HG03108 (cell line): ENCODE data around the gene BMP2K.
A peak's percentile ranks its signal among the peaks of the same experiment; 100 is the strongest.
"Not testable (repeated sequence)": the region's sequence is repeated elsewhere in the genome, so short reads cannot be mapped to it uniquely, and the experiment has no call there.

Source experiments
- ATAC-seq: cut with Tn5 transposase; IDR thresholded peaks from one replicate; pipeline ENCODE4 v1.9.1; 2021; ENCODE audit warnings: moderate library complexity; ENCODE audit not compliant: unreplicated experiment

Gene BMP2K

DNA sequence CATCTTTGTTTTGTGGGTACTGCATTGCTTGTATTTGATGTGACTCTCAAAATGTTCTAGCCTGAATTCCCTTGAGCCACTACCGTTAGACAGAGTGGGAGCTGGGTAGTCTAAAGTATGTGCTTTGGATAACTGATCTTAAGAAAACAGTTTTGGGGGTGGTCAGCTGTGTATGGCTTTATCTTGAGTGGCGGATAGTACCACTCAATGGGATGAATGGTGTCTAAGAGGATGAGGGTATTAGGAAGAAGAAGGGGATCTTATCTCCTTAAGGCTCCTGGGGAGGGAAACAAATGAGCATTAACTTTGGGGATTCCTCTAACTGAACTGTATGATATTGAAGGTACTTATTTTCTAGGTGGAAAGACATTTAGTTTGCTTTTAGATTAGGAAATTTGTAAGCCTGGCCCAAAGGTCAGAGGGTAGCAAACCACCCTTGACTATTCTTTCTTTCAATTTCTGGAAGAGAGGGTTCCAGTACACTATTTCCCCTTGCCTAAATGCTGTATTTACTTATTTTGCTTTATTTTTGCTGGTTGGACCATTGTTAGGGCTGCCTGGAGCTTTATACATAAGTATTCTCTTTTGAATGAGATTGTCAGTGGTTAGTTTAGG, 11.3 kb downstream of the BMP2K start:
- ATAC-seq, result no peak

DNA sequence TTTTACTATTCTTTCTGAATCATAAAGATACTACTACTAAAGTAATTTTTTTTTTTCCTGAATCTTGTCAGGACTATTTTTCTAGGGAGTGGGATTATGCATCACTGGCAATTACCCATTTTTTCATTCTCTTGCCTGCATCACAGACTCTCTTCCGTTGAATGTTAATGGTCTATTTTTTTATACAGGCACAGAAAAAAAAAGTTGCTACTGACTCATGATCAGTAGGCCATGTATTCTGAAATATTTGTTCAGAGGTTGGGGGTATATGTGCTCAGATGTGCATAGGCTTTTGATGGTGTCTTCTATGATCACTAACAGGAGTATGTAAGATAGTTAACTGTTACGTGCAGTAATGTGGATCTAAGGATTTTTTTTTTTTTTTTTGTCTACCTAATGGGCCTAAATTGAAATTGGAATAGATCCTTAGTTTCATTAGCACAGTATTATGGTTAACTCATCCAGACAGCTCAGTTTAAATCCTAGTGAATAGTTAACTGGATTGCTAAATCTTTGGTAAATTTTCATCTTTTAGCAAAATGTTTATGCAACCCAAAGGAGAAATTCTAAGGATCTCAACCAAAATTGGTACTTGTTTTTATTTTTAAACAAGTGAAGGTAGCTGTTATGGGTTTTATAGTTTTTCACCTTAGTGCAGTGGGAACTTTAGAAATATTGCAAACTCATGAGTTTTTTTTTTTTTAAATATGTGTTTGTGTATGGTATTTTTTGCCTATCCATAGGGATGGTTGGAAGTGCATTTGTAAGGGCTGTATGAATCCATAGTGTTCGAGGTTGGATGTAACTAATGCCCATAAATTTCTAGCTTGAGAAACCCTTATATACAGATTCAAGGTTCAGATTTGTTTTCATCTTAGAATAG, 12.1 kb downstream of the BMP2K start:
- ATAC-seq, result no peak

DNA sequence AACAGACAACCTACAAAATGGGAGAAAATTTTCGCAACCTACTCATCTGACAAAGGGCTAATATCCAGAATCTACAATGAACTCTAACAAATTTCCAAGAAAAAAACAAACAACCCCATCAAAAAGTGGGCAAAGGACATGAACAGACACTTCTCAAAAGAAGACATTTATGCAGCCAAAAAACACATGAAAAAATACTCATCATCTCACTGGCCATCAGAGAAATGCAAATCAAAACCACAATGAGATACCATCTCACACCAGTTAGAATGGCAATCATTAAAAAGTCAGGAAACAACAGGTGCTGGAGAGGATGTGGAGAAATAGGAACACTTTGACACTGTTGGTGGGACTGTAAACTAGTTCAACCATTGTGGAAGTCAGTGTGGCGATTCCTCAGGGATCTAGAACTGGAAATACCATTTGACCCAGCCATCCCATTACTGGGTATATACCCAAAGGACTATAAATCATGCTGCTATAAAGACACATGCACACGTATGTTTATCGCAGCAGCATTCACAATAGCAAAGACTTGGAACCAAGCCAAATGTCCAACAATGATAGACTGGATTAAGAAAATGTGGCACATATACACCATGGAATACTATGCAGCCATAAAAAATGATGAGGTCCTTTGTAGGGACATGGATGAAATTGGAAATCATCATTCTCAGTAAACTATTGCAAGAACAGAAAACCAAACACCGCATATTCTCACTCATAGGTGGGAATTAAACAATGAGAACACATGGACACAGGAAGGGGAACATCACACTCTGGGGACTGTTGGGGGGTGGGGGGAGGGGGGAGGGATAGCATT, 19.7 kb downstream of the BMP2K start:
- not testable (repeated sequence) for ATAC-seq

DNA sequence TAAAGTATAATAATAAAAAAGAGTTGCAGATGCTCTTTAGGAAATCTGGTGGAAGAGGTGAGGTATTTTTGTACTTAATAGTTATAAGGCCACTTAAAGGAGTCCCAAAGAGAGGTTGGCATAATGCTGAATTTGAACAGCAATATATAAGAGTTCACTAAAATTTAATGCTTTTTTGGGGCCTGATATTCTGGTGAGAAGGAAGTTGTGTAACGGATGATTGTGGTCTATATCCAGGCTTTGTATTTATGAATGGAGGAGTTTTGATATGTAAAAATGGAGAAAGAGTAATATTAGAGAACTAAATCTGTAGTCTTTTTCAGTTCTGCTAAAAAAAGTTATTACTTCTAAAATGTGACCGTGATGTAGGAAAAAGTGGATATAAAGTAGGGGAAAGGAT, 20.4 kb downstream of the BMP2K start:
- ATAC-seq, result no peak

DNA sequence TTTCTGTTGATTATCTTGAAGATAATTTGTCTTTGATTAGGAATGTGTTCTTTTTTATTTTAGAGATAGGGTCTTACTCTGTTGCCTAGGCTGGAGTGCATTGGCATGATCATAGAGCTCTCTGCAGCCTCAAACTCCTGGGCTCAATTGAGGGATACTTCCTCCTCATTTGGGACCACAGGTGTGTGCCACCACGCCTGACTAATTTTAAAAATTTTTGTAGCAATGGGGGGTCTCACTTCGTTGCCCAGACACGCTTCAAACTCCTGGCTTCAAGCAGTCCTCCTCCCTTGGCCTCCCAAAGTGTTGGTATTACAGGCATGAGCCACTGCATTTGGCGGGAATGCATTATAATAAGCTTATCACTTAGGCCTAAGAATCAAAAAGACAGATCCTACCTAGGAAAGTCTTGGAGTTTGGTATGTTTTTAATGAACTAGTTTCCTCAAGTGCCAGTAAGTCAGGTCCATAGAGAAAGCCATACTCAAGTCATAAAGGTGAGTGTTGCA, 21.7 kb downstream of the BMP2K start:
- ATAC-seq, result no peak

DNA sequence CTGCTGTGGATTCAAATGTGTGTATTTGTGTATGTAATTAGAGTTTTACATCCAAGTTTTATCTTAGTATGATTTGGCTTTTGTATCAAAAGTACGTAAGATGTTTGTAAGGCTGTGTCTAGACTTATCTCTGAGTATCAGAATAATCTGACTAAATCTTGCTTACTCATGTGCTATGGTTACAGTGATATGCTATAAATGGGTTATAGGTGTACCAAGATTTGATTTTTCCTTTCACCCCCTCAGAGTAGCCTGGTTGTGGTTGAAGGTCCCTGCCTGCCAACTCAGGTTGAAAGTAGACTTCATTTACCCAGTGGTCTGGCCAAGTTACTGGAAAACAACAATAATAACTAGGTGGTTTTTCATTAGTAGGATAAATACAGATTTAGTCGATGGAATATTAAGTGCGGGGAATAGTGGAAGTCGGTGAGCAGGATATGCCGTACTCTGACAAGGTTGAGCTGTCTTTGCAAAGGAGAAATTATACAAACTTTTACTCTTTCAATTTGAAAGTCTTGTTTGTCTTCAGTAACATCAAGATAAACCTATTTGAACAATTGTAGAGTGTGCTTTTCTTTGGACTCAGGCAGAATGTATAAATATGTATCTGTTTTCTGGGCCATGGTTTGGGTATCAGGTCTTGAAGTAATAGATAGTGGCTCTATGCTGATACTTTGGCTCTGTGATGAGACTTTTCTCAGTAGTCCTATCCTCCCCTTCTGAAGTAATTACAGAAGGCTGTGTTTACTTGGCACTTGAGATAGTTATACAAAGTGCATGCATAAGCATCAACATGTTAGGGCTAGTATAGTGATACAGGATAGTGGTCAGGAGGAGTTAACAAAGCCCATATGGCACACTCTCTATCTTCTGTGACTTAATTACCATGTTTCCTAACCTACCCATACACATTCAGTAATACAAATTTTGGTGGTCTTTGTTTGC, 23.7 kb downstream of the BMP2K start:
- peak; percentile 44 for ATAC-seq

DNA sequence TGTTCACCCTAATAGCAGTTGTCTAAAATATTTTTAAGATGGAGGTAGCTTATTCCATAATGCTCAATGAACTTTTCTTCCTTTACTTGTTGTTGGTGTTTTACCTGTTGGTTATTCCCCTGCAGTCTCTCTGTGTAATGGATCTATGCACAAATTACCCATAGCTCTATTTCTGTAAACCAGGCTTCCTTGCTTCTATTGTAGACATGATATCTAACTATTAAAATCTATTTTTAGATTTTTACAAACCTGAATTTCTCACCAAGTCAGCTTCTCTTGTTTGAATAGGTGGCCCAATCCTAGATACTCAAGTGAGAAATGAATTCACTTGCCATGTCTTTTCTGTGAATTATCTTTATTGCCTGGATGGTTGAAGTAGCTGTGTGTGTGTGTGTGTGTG, 24.8 kb downstream of the BMP2K start:
- no peak for ATAC-seq

DNA sequence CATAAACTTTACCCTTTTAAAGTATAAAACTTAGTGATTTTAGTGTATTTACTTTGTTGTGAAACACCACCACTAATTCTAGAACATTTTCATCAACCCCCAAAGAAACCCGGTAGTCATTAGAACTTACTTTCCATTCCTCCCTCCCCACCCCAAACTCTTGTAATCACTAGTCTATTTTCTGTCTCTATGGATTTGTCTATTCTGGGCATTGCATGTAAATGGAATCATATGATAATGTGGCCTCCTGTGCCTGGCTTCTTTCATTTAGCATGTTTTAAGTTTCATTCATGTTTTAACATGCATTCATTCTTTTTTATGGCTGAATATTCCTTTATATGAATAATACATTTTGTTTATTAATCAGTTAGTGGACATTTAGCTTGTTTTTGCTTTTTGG, 27.8 kb downstream of the BMP2K start:
- ATAC-seq, result no peak

DNA sequence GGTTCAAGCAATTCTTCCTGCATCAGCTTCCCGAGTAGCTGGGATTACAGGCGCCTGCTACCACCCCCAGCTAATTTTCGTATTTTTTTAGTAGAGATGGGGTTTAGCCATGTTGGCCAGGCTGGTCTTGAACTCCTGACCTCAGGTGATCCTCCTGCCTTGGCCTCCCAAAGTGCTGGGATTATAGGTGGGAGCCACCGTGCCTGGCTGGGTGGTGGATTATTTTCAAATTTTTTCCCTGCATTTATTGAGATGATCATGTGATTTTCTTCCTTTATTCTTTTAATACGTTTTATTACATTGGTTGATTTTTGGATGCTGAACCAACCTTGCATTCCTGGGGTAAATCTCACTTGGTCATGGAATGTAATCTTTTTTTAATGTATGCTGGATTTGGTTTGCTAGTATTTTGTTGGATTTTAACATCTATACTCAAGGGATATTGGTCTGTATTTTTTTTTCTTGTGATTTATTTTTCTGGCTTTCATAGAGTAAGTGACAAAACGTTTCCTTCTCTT, 30.9 kb downstream of the BMP2K start:
- no peak for ATAC-seq

DNA sequence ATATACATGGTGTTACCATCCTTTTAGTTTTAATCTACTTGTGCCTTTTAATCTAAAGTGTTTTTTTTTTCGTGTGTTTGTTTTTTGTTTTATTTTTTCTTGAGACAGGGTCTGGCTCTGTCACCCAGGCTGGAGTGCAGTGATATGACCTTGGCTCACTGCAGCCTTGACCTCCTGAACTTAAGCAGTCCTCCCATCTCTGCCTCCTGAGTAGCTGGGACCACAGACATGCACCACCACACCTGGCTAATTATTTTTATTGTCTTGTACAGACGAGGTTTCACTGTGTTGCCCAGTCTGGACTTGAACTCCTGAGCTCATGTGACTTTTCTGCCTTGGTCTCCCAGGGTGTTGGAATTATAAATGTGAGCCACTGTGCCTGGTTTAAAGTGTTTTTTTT, 33.1 kb downstream of the BMP2K start:
- ATAC-seq, result no peak

DNA sequence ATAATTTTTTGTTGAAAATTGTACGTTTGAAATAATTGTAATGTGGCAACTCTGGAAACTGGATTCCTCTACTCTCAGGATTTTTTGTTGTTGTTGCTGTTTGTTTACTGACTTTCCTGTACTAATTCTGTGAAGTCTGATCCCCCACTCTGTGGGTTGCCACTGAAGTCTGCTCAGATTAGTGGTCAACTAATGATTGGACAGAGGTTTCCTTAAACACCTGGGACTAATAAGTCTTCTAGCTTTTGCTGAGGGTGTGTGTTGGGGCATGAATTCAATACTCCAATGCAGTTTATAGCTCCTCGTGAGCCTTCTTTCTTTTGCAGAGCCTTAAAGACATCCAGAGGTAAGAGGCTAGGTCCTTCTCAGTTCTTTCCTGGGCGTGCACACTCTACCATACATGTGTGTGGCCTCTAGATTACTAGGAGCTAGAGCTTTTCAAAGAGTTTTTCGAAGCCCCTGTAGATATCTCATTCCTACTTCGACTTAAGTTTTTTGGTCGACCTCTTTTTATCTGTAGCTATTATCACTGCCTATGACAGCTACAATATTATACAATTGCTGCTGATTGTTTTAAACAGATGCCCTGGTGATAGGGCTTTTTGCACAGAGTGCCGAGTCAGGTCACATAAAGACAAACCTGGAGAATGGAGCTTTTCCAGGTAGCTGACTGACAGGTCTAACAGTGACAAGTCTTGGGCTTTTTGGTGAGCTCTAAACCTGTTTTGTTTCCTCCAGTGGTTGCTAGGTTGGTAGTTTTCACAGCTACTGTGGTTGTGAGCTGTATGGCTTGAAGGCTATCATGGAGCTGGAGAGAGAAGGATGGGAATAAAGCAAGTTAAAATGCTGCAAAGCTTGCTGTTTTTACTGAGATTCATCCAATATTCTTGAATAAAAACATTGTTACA, 34.0 kb downstream of the BMP2K start:
- no peak for ATAC-seq

DNA sequence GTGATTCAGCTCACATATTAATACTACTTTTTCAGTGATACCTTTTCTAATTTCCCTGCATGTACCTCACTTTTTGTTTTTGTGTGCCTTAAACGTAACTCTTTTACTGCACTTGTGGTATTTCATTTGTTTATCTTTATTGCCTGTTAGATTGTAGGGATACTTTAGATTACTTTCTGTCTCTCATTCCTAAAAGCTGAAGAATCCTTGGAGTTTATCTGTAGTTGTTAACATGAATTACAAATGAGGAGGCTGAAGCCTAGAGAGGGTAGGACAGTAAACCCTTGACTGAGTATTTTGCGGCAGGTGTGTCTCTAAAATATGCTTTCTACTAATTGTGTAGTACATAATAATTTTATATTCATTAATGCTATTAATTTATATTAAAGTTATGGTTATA, 34.9 kb downstream of the BMP2K start:
- ATAC-seq, result no peak

DNA sequence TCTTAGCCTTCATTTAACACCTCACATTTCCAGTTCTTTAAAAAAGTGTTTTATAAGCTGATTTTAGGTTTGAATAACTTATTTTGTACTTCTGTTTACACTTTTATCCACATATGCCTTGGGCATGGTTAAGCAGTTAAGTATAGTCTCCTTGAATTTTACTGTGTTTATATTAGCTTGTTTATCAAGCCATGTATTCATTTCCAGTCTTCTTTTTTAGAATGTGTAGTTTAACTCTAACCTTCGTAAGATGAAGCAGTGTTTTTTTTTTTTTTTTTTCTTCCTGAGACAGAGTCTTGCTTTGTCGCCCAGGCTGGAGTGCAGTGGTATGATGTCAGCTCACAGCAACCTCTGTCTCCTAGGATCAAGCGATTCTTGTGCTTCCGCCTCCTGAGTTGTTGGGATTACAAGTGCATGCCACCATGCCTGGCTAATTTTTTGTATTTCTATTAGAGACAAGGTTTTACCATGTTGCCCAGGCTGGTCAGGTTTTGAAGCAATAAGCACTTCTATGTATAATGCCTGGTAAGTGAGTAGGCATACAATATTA, 42.5 kb downstream of the BMP2K start:
- ATAC-seq, result no peak

DNA sequence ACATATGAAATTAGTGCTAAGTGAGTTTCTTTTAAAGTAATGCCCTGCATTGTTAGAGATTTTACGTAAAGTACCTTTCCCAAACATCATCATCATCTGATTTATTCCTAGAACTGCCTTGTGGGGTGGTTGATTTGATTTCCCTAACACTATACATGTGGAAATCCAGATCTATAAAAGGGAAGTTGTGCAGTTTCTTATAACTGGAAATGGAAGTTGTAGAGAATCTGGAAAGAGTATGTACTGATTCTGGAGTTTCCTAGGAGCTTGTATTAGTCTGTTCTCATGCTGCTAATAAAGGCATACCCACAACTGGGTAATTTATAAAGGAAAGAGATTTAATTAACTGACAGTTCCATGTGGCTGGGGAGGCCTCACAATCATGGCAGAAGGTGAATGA, 47.9 kb downstream of the BMP2K start:
- ATAC-seq, result no peak

DNA sequence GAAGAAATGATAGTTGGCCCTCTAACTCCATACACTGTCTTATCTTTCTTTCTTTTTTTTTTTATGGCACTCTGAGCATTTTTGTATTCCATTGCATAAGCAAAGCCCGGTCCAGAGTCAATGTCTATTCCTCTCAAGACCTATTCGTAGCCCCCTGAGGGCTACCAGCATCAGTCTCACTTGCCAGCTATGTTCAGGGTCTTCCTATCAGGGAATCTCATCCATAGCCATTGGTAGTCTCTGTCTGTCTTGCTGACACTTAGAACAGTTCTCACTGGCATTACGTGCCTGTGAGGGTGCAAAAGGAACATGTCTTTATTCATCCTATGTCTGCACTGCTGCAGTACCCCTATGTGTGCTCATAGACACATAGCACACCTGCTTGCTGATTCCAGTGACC, 51.0 kb downstream of the BMP2K start:
- ATAC-seq, result no peak

DNA sequence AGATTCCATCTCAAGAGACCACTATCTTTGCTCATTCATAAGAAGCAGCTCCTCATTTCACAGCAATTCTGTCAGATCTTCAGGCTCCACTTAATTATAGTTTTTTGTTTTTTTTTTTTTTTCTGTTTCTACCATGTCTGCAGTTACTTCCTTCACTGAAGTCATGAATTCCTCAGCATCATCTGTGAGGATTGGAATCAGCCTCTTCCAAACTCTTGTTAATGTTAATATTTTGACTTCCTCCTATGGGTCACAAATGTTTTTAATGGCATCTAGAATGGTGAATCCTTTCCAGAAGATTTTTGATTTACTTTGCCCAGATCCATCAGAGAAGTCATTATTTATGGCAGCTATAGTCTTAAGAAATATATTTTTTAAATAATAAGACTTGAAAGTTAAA, 53.1 kb downstream of the BMP2K start:
- ATAC-seq, result no peak

DNA sequence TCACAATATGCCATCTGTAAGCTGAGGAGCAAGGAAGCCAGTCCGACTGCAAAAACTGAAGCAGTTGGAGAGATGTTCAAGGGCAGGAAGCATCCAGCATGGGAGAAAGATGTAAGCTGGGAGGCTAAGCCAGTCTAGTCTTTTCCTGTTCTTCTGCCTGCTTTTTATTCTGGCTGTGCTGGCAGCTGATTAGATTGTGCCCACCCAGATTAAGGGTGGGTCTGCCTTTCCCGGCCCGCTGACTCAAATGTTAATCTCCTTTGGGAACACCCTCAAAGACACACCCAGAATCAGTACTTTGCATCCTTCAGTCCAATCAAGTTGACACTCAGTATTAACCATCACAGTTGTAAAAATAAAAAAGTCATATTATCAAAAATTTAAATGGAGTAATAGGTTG, 63.5 kb downstream of the BMP2K start:
- not testable (repeated sequence) for ATAC-seq

DNA sequence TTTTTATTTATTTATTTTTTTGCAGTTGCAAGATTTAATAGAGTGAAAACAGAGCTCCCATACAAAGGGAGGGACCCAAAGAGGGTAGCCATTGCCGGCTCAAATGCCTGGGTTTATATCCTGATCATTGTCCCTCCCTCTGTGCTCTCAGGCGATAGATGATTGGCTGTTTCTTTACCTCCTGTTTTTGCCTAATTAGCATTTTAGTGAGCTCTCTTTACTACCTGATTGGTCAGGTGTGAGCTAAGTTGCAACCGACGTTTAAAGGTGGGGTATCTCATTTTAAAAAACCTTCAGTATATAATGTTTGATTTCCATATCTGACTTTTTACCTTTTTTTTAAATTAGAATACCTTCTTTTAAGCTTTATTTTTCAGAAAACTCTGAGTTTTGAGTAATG, 64.1 kb downstream of the BMP2K start:
- not testable (repeated sequence) for ATAC-seq

DNA sequence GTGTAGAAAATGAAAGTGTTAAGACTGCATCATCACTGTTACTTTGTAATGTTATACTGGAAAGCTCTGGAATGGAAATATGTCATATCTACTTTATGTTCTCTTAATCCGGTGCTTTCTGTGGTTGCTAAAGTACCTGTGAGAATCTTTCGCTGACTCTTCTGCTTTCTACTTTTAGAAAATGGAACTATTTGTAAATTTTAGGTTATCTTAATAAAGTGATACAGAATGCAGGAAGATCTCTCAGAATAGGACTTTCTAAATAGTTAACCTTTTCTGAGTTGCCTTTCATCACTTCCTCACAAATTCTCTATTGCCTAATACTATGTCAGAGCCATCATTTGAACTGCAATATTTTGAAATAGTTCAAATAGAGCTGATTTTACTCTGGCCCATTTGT, 69.3 kb downstream of the BMP2K start:
- peak; percentile 71 for ATAC-seq
